Measurements from ENCODE around the gene SLC1A7. TPM values are rescaled to one million over a fixed set of nuclear protein-coding genes. Genes with fewer than 3 reads are reported as not detected.
A peak's percentile ranks its signal among the peaks of the same experiment; 100 is the strongest.
"Not testable (repeated sequence)": the region's sequence is repeated elsewhere in the genome, so short reads cannot be mapped to it uniquely, and the experiment has no call there.

Gene SLC1A7
- total RNA-seq, result 1 to 10 TPM in 1 of 2 donors, under 1 TPM in 1; 0.16 to 1.4 TPM
- under 1 TPM in 1 of 2 donors, not detected in 1; 0.25 TPM for polyA plus RNA-seq
- long read RNA-seq, donor 1, result 0 reads
- long read RNA-seq, donor 2, partial matches to known transcripts, result 2 of 3 reads
- long read RNA-seq, donor 2, other reads (novel, unspliced or antisense), result 1 of 3 reads

- no peaks in the 10 kb centered on the region for H3K36me3 ChIP-seq (ENCODE audit: control insufficient read depth in 1 of 2, insufficient read depth in 2 of 2, low read length in 1 of 2)
- no peak for DNase-seq
- 91 to 95% methylated on average over 21 of the region's 21 CpGs for WGBS, 2 donors
- no peak within 1 kb of the TSS for H3K4me3 ChIP-seq (ENCODE audit: low read length in 2 of 2)
- ATAC-seq (ENCODE audit: low FRiP score), result no peak
- H3K9me3 ChIP-seq (ENCODE audit: control insufficient read depth, low read length), result no peaks in the 10 kb centered on the region
- no peak within 1 kb of the TSS for H3K27ac ChIP-seq (ENCODE audit: low read depth in 1 of 2, low read length in 2 of 2)
- H3K27me3 ChIP-seq (ENCODE audit: control insufficient read depth in 1 of 2, insufficient read depth in 2 of 2, low read length in 1 of 2), result no peaks in the 10 kb centered on the region
- H3K4me1 ChIP-seq (ENCODE audit: control insufficient read depth in 1 of 2, insufficient read depth in 2 of 2, low read length in 2 of 2), result no peaks in the 10 kb centered on the region
- intact Hi-C loops (cut with DNase I), result no loop called here
Observed at GRCh38 chr1:53142226-53142853, at the start of gene SLC1A7. Gene SLC1A7 (minus strand): TSS chr1:53142638. CDS start chr1:53142449, 189 bp downstream.

GRCh38 chr1:53190210-53190611 lies 47.8 kb upstream of the SLC1A7 start:
- Histone ChIP-seq H3K4me3 (ENCODE audit: low read length in 2 of 2) (no peak overlapping the region), H3K27ac (ENCODE audit: low read depth in 1 of 2, low read length in 2 of 2) (no peak overlapping the region)

GRCh38 chr1:53189061-53189460 lies 46.6 kb upstream of the SLC1A7 start:
- 76 to 78% methylated on average over 5 of the region's 5 CpGs for WGBS, 2 donors
- ATAC-seq (ENCODE audit: low FRiP score), result no peak
- intact Hi-C loops (cut with DNase I), result loop anchor here in 1 of 2 donors (10.0 kb wide), 3 partner anchors 174 to 464 kb away; partner anchors contain the start of genes ECHDC2, SCP2 and ZYG11B

More at GRCh38 chr1:53190210-53190611, 47.8 kb upstream of the SLC1A7 start:
- Histone ChIP-seq H3K27me3 (ENCODE audit: control insufficient read depth in 1 of 2, insufficient read depth in 2 of 2, low read length in 1 of 2) (no peaks in the 10 kb centered on the region), H3K9me3 (ENCODE audit: control insufficient read depth, low read length) (no peaks in the 10 kb centered on the region), H3K36me3 (ENCODE audit: control insufficient read depth in 1 of 2, insufficient read depth in 2 of 2, low read length in 1 of 2) (no peaks in the 10 kb centered on the region), H3K4me1 (ENCODE audit: control insufficient read depth in 1 of 2, insufficient read depth in 2 of 2, low read length in 2 of 2) (no peaks in the 10 kb centered on the region)
- ATAC-seq (ENCODE audit: low FRiP score) (no peak), DNase-seq (no peak)
- WGBS, 2 donors, result 61 to 67% methylated on average over 10 of the region's 10 CpGs
- intact Hi-C loops (cut with DNase I), result no loop called here

GRCh38 chr1:53188099-53188498 lies 45.7 kb upstream of the SLC1A7 start:
- intact Hi-C loops (cut with DNase I), result loop anchor here in 1 of 2 donors (10.0 kb wide), 3 partner anchors 173 to 463 kb away; partner anchors contain the start of genes ECHDC2, SCP2 and ZYG11B
- H3K27ac ChIP-seq (ENCODE audit: low read depth in 1 of 2, low read length in 2 of 2), result no peak overlapping the region
- no peaks in the 10 kb centered on the region for H3K9me3 ChIP-seq (ENCODE audit: control insufficient read depth, low read length)
- H3K4me3 ChIP-seq (ENCODE audit: low read length in 2 of 2), result no peak overlapping the region
- no peaks in the 10 kb centered on the region for H3K27me3 ChIP-seq (ENCODE audit: control insufficient read depth in 1 of 2, insufficient read depth in 2 of 2, low read length in 1 of 2)
- 86 to 88% methylated on average over 4 of the region's 4 CpGs for WGBS, 2 donors
- ATAC-seq (ENCODE audit: low FRiP score), result no peak
- H3K36me3 ChIP-seq (ENCODE audit: control insufficient read depth in 1 of 2, insufficient read depth in 2 of 2, low read length in 1 of 2), result no peaks in the 10 kb centered on the region
- DNase-seq, result no peak
- no peaks in the 10 kb centered on the region for H3K4me1 ChIP-seq (ENCODE audit: control insufficient read depth in 1 of 2, insufficient read depth in 2 of 2, low read length in 2 of 2)

More at GRCh38 chr1:53189061-53189460, 46.6 kb upstream of the SLC1A7 start:
- no peaks in the 10 kb centered on the region for H3K9me3 ChIP-seq (ENCODE audit: control insufficient read depth, low read length)
- no peak overlapping the region for H3K4me3 ChIP-seq (ENCODE audit: low read length in 2 of 2)
- no peak for DNase-seq
- no peaks in the 10 kb centered on the region for H3K36me3 ChIP-seq (ENCODE audit: control insufficient read depth in 1 of 2, insufficient read depth in 2 of 2, low read length in 1 of 2)
- H3K27ac ChIP-seq (ENCODE audit: low read depth in 1 of 2, low read length in 2 of 2), result no peak overlapping the region
- H3K27me3 ChIP-seq (ENCODE audit: control insufficient read depth in 1 of 2, insufficient read depth in 2 of 2, low read length in 1 of 2), result no peaks in the 10 kb centered on the region
- no peaks in the 10 kb centered on the region for H3K4me1 ChIP-seq (ENCODE audit: control insufficient read depth in 1 of 2, insufficient read depth in 2 of 2, low read length in 2 of 2)

GRCh38 chr1:53187401-53187800 lies 45.0 kb upstream of the SLC1A7 start:
- no peaks in the 10 kb centered on the region for H3K27me3 ChIP-seq (ENCODE audit: control insufficient read depth in 1 of 2, insufficient read depth in 2 of 2, low read length in 1 of 2)
- WGBS, 2 donors, result 88 to 94% methylated on average over 1 of the region's 1 CpG
- no peak for DNase-seq
- H3K4me1 ChIP-seq (ENCODE audit: control insufficient read depth in 1 of 2, insufficient read depth in 2 of 2, low read length in 2 of 2), result no peaks in the 10 kb centered on the region
- H3K9me3 ChIP-seq (ENCODE audit: control insufficient read depth, low read length), result no peaks in the 10 kb centered on the region
- ATAC-seq (ENCODE audit: low FRiP score), result no peak
- no peak overlapping the region for H3K4me3 ChIP-seq (ENCODE audit: low read length in 2 of 2)
- no peaks in the 10 kb centered on the region for H3K36me3 ChIP-seq (ENCODE audit: control insufficient read depth in 1 of 2, insufficient read depth in 2 of 2, low read length in 1 of 2)
- intact Hi-C loops (cut with DNase I), result loop anchor here in 1 of 2 donors (10.0 kb wide), 3 partner anchors 173 to 463 kb away; partner anchors contain the start of genes ECHDC2, SCP2 and ZYG11B
- H3K27ac ChIP-seq (ENCODE audit: low read depth in 1 of 2, low read length in 2 of 2), result no peak overlapping the region

GRCh38 chr1:53186533-53186932 lies 44.1 kb upstream of the SLC1A7 start:
- WGBS, 2 donors, result 77 to 83% methylated on average over 3 of the region's 3 CpGs

GRCh38 chr1:53185955-53186297 lies 43.5 kb upstream of the SLC1A7 start:
- not testable (repeated sequence) for H3K27ac ChIP-seq (ENCODE audit: low read depth in 1 of 2, low read length in 2 of 2); H3K36me3 ChIP-seq (ENCODE audit: control insufficient read depth in 1 of 2, insufficient read depth in 2 of 2, low read length in 1 of 2); ATAC-seq (ENCODE audit: low FRiP score); H3K4me1 ChIP-seq (ENCODE audit: control insufficient read depth in 1 of 2, insufficient read depth in 2 of 2, low read length in 2 of 2); H3K9me3 ChIP-seq (ENCODE audit: control insufficient read depth, low read length); H3K4me3 ChIP-seq (ENCODE audit: low read length in 2 of 2); H3K27me3 ChIP-seq (ENCODE audit: control insufficient read depth in 1 of 2, insufficient read depth in 2 of 2, low read length in 1 of 2); DNase-seq
- WGBS, 2 donors, result 74 to 76% methylated on average over 2 of the region's 2 CpGs
- intact Hi-C loops (cut with DNase I), result loop anchor here in 1 of 2 donors (10.0 kb wide), 3 partner anchors 171 to 461 kb away; partner anchors contain the start of genes ECHDC2, SCP2 and ZYG11B

More at GRCh38 chr1:53186533-53186932, 44.1 kb upstream of the SLC1A7 start:
- no peaks in the 10 kb centered on the region for H3K27me3 ChIP-seq (ENCODE audit: control insufficient read depth in 1 of 2, insufficient read depth in 2 of 2, low read length in 1 of 2)
- H3K36me3 ChIP-seq (ENCODE audit: control insufficient read depth in 1 of 2, insufficient read depth in 2 of 2, low read length in 1 of 2), result no peaks in the 10 kb centered on the region
- no peak for ATAC-seq (ENCODE audit: low FRiP score)
- intact Hi-C loops (cut with DNase I), result loop anchor here in 1 of 2 donors (10.0 kb wide), 3 partner anchors 172 to 462 kb away; partner anchors contain the start of genes ECHDC2, SCP2 and ZYG11B
- H3K9me3 ChIP-seq (ENCODE audit: control insufficient read depth, low read length), result no peaks in the 10 kb centered on the region
- H3K27ac ChIP-seq (ENCODE audit: low read depth in 1 of 2, low read length in 2 of 2), result no peak overlapping the region
- DNase-seq, result no peak
- H3K4me1 ChIP-seq (ENCODE audit: control insufficient read depth in 1 of 2, insufficient read depth in 2 of 2, low read length in 2 of 2), result no peaks in the 10 kb centered on the region
- no peak overlapping the region for H3K4me3 ChIP-seq (ENCODE audit: low read length in 2 of 2)

- 80 to 89% methylated on average over 6 of the region's 6 CpGs for WGBS, 2 donors
- H3K27me3 ChIP-seq (ENCODE audit: control insufficient read depth in 1 of 2, insufficient read depth in 2 of 2, low read length in 1 of 2), result no peaks in the 10 kb centered on the region
- intact Hi-C loops (cut with DNase I), result loop anchor here in 1 of 2 donors (5.0 to 10.0 kb wide), 4 partner anchors 121 to 459 kb away; partner anchors contain the start of genes ECHDC2, PODN, SCP2 and ZYG11B
- ATAC-seq (ENCODE audit: low FRiP score) (peak; percentile 69), DNase-seq (no peak)
- H3K4me1 ChIP-seq (ENCODE audit: control insufficient read depth in 1 of 2, insufficient read depth in 2 of 2, low read length in 2 of 2), result no peaks in the 10 kb centered on the region
- no peak overlapping the region for H3K27ac ChIP-seq (ENCODE audit: low read depth in 1 of 2, low read length in 2 of 2)
- H3K9me3 ChIP-seq (ENCODE audit: control insufficient read depth, low read length), result no peaks in the 10 kb centered on the region
- H3K36me3 ChIP-seq (ENCODE audit: control insufficient read depth in 1 of 2, insufficient read depth in 2 of 2, low read length in 1 of 2), result no peaks in the 10 kb centered on the region
- H3K4me3 ChIP-seq (ENCODE audit: low read length in 2 of 2), result no peak overlapping the region
Observed at GRCh38 chr1:53183095-53183990, 40.9 kb upstream of the SLC1A7 start.

Data from aorta (tissue), 5 donors.